ENCODE results near the gene MOV10L1.

DNA sequence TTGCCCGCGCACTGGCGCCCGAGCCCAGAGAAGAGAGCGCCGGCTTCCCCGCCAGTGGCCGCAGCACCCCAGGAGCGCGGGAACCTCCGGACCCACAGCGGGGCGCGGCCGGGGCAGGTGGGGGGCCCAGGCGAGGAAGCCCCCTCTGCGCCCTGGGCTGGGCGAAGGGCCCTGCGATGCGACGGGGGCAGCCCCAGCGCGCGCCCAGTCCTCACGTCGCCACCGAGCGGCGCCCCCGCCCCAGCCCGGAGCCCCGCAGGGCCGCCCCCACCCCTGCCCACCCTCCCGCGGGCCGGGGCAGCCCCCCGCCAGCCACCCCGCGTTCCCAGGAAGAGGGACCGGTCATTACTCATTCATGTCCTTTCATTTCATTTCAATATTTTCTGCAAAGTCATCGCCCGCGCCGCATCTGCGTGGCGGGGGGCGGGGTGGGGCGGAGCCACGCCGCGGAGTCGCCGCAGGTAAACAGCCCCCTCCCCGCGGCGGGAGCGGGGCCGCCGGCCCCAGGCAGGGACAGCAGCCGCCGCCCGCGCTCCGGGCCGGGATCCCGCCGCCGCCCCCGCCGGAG lies 80.1 kb downstream of the MOV10L1 start:
- TF ChIP-seq, protein P1, sequence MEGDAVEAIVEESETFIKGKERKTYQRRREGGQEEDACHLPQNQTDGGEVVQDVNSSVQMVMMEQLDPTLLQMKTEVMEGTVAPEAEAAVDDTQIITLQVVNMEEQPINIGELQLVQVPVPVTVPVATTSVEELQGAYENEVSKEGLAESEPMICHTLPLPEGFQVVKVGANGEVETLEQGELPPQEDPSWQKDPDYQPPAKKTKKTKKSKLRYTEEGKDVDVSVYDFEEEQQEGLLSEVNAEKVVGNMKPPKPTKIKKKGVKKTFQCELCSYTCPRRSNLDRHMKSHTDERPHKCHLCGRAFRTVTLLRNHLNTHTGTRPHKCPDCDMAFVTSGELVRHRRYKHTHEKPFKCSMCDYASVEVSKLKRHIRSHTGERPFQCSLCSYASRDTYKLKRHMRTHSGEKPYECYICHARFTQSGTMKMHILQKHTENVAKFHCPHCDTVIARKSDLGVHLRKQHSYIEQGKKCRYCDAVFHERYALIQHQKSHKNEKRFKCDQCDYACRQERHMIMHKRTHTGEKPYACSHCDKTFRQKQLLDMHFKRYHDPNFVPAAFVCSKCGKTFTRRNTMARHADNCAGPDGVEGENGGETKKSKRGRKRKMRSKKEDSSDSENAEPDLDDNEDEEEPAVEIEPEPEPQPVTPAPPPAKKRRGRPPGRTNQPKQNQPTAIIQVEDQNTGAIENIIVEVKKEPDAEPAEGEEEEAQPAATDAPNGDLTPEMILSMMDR (IDR thresholded peaks at IDR 0.05): no peak
- no peak for TF ChIP-seq POLR2A (IDR thresholded peaks at IDR 0.05)
- TF ChIP-seq EP300 (IDR thresholded peaks at IDR 0.05): no peak
